Stomach (tissue), 9 donors: ENCODE measurements around the gene GSG1L2. TPM values are rescaled to one million over a fixed set of nuclear protein-coding genes. Genes with fewer than 3 reads are reported as not detected.

Experiments
- DNase-seq, 2 donors: peaks; one replicate each; pipeline versions ENCODE4 v3.0.0 to v3.0.0-alpha.2; 2013 to 2019
- H3K27ac ChIP-seq, 5 donors: fragments of 200-600 bp in 4 of 5; sonication (generic) in 4 of 5; one replicate each; pipeline ENCODE4 v1.5.1; 2013 to 2019; ENCODE audit warnings: mild to moderate bottlenecking in 1 of 5, moderate library complexity in 1 of 5
- H3K27me3 ChIP-seq, 3 donors: fragments of 200-600 bp; sonication (generic); one replicate each; pipeline ENCODE4 v1.5.1; 2017 to 2019; ENCODE audit warnings: mixed run types in 1 of 3
- H3K36me3 ChIP-seq, 4 donors: fragments of 200-600 bp; sonication (generic); 1 replicate in 3 of 4; 2 replicates in 1 of 4; pipeline ENCODE4 v1.5.1; 2016 to 2019
- H3K4me1 ChIP-seq, 4 donors: fragments of 200-600 bp; sonication (generic); one replicate each; pipeline ENCODE4 v1.5.1; 2016 to 2019
- H3K4me3 ChIP-seq, 4 donors: fragments of 200-600 bp; sonication (generic) in 3 of 4; one replicate each; pipeline ENCODE4 v1.5.1; 2016 to 2019; ENCODE audit warnings: mild to moderate bottlenecking in 1 of 4
- H3K9me3 ChIP-seq, 4 donors: fragments of 200-600 bp; sonication (generic); one replicate each; pipeline ENCODE4 v1.5.1; 2016 to 2019
- CTCF ChIP-seq, 7 experiments: fragments of 450-650 bp in 4 of 7; fragments of 200-600 bp in 3 of 7; sonication (generic) in 3 of 7; IDR thresholded peaks; one replicate each; pipeline ENCODE4 v1.5.1; 2016 to 2019; ENCODE audit warnings: antibody characterized with exemption in 7 of 7, control low read depth in 2 of 7, mild to moderate bottlenecking in 1 of 7
- EP300 ChIP-seq: sonication (generic); formaldehyde crosslinking; IDR thresholded peaks from one replicate; pipeline ENCODE4 v1.6.1; 2017; ENCODE audit warnings: antibody characterized with exemption
- POLR2A ChIP-seq, 4 donors: fragments of 450-650 bp; IDR thresholded peaks; one replicate each; pipeline ENCODE4 v1.6.1; 2016; ENCODE audit warnings: antibody characterized with exemption in 4 of 4, control low read depth in 2 of 4, mild to moderate bottlenecking in 1 of 4, moderate library complexity in 1 of 4
- POLR2AphosphoS5 ChIP-seq, 3 donors: sonication (generic); formaldehyde crosslinking; IDR thresholded peaks; one replicate each; pipeline ENCODE4 v1.6.1; 2016; ENCODE audit warnings: antibody characterized with exemption in 3 of 3
- WGBS, 5 donors: extraction: QIAGEN DNeasy Blood & Tissue Kit in 3 of 5; methylation state at CpG; one replicate each; pipeline versions ENCODE4 v1.1.5 to v1.1.7; 2013 to 2018; 5-methylcytosine and 5-hydroxymethylcytosine counted together
- intact Hi-C: fragments of 100-400 bp; cut with DNase I; formaldehyde crosslinking; loops from one replicate; pipeline ENCODE4 v1.15.1; 2023; ENCODE audit warnings: low total_unique reads
- polyA plus RNA-seq, 3 donors: library from polyadenylated mRNA; stranded (reverse); fragments of 200-250 nt; gene quantifications; one replicate each; pipeline ENCODE4 v1.2.3, GENCODE V29; 2013
- total RNA-seq, 5 donors: library from RNA; depleted of rRNA; stranded (reverse); fragments of >200 nt; gene quantifications; one replicate each; pipeline versions ENCODE4 v1.1.0 to v1.2.3, GENCODE V29; 2014 to 2016
- donor health status: healthy with polysubstance abuse.
- donor health status: Bipolar disorder and iron deficiency.
- donor health status: healthy.

Gene GSG1L2
- total and polyA plus RNA-seq, 8 donors = not detected

- intact Hi-C loops = no loop called here
Observed at GRCh38 chr17:9862220-9862619, 40.3 kb upstream of the GSG1L2 start.

DNA sequence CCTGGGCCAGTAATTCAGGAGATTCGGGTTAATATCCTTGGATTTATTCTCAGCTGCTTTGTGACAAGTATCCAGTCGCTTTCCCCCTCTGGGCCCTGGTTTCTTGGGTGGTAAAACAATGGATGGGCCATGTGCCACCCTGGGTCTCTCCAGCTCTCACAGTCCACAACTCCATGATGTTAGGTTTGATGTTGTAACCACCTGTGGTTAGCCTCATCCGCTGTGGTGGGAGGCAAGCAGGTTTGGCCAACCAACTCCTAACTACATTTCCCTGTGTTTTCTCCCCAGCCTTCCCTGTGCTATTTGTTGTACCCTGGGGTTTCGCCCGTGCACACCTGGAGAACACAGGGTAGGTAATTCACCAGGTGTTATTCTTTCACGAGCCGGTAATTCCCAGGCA is 39.0 kb upstream of the GSG1L2 start:
- no peak for DNase-seq
- Histone ChIP-seq H3K27ac (no peak overlapping the region), H3K36me3 (peaks cover 0 to 5% (median 0%) of the 10 kb centered on the region in 4 donors), H3K9me3 (peaks cover 0 to 29% (median 12%) of the 10 kb centered on the region in 4 donors), H3K27me3 (no peaks in the 10 kb centered on the region), H3K4me3 (no peak overlapping the region), H3K4me1 (no peaks in the 10 kb centered on the region)
- no peak for TF ChIP-seq CTCF (IDR thresholded peaks at IDR 0.05)
- TF ChIP-seq EP300 = no peak
- TF ChIP-seq POLR2A (IDR thresholded peaks at IDR 0.05) = no peak
- no peak for TF ChIP-seq POLR2AphosphoS5 (IDR thresholded peaks at IDR 0.05)
- intact Hi-C loops = no loop called here
- WGBS, 5 donors = 71 to 92% (median 88%) methylated on average over 7 of the region's 7 CpGs

More at GRCh38 chr17:9862220-9862619, 40.3 kb upstream of the GSG1L2 start:
- WGBS, 5 donors = 89 to 100% (median 91%) methylated on average over 1 of the region's 1 CpG
- Histone ChIP-seq H3K9me3 (peaks cover 0 to 25% (median 12%) of the 10 kb centered on the region in 4 donors), H3K4me1 (no peaks in the 10 kb centered on the region), H3K27me3 (no peaks in the 10 kb centered on the region), H3K36me3 (peaks cover 0 to 5% (median 0%) of the 10 kb centered on the region in 4 donors), H3K4me3 (no peak overlapping the region), H3K27ac (no peak overlapping the region)
- DNase-seq = no peak
- TF ChIP-seq CTCF (IDR thresholded peaks at IDR 0.05) (no peak), POLR2A (IDR thresholded peaks at IDR 0.05) (no peak), EP300 (no peak), POLR2AphosphoS5 (IDR thresholded peaks at IDR 0.05) (no peak)

- no peak overlapping the region for H3K27ac ChIP-seq
- H3K4me1 ChIP-seq = no peaks in the 10 kb centered on the region
- no peaks in the 10 kb centered on the region for H3K27me3 ChIP-seq
- H3K4me3 ChIP-seq = no peak overlapping the region
- peaks cover 0 to 5% (median 0%) of the 10 kb centered on the region in 4 donors for H3K36me3 ChIP-seq
- no peak for TF ChIP-seq POLR2AphosphoS5 (IDR thresholded peaks at IDR 0.05)
- TF ChIP-seq EP300 = no peak
- TF ChIP-seq POLR2A (IDR thresholded peaks at IDR 0.05) = no peak
- peaks cover 0 to 29% (median 12%) of the 10 kb centered on the region in 4 donors for H3K9me3 ChIP-seq
- intact Hi-C loops = no loop called here
- DNase-seq = no peak
- WGBS, 5 donors = 80 to 97% (median 91%) methylated on average over 4 to 5 of the region's 5 CpGs
Observed at GRCh38 chr17:9859781-9860180, 37.9 kb upstream of the GSG1L2 start.

- Histone ChIP-seq H3K4me1 (no peaks in the 10 kb centered on the region), H3K4me3 (no peak overlapping the region), H3K27me3 (no peaks in the 10 kb centered on the region), H3K27ac (no peak overlapping the region), H3K9me3 (peaks cover 0 to 20% (median 7%) of the 10 kb centered on the region in 4 donors), H3K36me3 (no peaks in the 10 kb centered on the region)
- DNase-seq = no peak
- intact Hi-C loops = no loop called here
- WGBS, 5 donors = 66 to 94% (median 86%) methylated on average over 4 of the region's 4 CpGs
- TF ChIP-seq POLR2AphosphoS5 (IDR thresholded peaks at IDR 0.05) (no peak), EP300 (no peak), CTCF (IDR thresholded peaks at IDR 0.05) (no peak), POLR2A (IDR thresholded peaks at IDR 0.05) (no peak)
Observed at GRCh38 chr17:9855036-9855435, 33.2 kb upstream of the GSG1L2 start.

- intact Hi-C loops = no loop called here
- Histone ChIP-seq H3K27ac (no peak overlapping the region), H3K36me3 (no peaks in the 10 kb centered on the region), H3K9me3 (peaks cover 0 to 15% (median 6%) of the 10 kb centered on the region in 4 donors), H3K4me3 (no peak overlapping the region), H3K4me1 (no peaks in the 10 kb centered on the region), H3K27me3 (no peaks in the 10 kb centered on the region)
- no peak for DNase-seq
- WGBS, 5 donors = 72 to 84% (median 76%) methylated on average over 5 of the region's 5 CpGs
- no peak for TF ChIP-seq CTCF (IDR thresholded peaks at IDR 0.05)
- TF ChIP-seq POLR2A (IDR thresholded peaks at IDR 0.05) = no peak
- TF ChIP-seq EP300 = no peak
- no peak for TF ChIP-seq POLR2AphosphoS5 (IDR thresholded peaks at IDR 0.05)
Observed at GRCh38 chr17:9854255-9854654, 32.4 kb upstream of the GSG1L2 start.
